ENCODE measurements around the gene VASH1.

The VASH1 gene

GRCh38 chr14:76772300-76773187 is 11.3 kb downstream of the VASH1 start:
- DNase-seq (ENCODE audit: low read depth in 2 of 2): no peak

DNA sequence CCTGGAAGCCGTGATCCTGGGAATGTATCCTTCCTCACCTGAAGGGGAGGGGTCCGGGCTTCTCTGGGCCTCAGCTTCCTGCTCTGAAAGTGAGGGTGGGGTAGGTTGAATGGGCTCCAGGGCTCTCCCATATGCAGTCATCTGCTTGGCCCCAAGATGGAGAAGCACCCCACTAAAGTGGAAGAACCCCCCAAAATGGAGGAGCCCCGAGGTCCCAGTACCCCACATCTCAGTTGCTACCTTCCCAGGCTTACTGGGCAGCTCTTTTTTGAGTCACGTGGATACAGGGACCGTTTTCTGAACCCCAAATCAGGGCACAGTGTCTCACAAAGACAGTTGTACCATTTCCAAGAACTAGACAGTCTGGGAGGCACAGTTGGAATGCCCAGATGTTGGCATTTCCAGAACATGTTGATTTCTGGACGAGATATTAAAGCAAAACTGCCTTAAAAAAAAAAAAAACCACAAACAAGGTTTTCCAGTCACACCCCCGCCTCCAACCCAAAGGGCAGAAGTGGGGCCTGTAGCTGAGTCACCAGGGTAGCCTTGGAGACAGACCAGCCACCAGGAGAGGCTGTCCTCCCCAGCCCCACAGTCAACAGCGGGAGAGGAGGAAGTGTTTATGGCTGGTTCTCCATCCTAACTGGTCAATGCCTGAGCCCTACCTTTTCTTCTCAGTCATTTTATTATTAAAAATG is 12.1 kb downstream of the VASH1 start:
- no peak for DNase-seq (ENCODE audit: low read depth in 2 of 2)

- DNase-seq (ENCODE audit: low read depth in 2 of 2): no peak
These were observed 12.9 kb downstream of the VASH1 start for GRCh38 chr14:76773956-76774820.

GRCh38 chr14:76774821-76775694 is 13.8 kb downstream of the VASH1 start:
- no peak for DNase-seq (ENCODE audit: low read depth in 2 of 2)

DNA sequence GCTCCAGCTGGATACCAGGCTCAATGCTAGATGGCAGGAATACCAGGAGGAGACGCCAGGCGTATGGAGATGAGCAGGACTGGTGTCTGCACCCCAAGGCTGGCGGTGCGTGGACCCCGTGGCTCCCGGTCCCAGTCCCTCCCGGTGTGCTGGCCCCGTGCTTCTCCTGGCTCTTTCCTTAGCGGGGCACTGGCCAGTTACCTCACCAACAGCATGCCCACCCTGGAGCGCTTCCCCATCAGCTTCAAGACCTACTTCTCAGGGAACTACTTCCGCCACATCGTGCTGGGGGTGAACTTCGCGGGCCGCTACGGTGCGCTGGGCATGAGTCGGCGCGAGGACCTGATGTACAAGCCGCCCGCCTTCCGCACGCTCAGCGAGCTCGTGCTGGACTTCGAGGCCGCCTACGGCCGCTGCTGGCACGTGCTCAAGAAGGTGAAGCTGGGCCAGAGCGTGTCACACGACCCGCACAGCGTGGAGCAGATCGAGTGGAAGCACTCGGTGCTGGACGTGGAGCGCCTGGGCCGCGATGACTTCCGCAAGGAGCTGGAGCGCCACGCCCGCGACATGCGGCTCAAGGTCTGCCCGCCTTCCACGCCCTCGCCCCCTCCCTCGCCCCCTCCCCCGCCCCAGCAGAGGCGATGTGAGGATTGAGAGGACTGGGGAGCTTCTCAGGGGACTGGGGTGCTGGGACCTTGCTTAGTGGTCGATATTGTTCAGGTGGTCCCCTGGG is 14.6 kb downstream of the VASH1 start:
- no peak for DNase-seq (ENCODE audit: low read depth in 2 of 2)

DNA sequence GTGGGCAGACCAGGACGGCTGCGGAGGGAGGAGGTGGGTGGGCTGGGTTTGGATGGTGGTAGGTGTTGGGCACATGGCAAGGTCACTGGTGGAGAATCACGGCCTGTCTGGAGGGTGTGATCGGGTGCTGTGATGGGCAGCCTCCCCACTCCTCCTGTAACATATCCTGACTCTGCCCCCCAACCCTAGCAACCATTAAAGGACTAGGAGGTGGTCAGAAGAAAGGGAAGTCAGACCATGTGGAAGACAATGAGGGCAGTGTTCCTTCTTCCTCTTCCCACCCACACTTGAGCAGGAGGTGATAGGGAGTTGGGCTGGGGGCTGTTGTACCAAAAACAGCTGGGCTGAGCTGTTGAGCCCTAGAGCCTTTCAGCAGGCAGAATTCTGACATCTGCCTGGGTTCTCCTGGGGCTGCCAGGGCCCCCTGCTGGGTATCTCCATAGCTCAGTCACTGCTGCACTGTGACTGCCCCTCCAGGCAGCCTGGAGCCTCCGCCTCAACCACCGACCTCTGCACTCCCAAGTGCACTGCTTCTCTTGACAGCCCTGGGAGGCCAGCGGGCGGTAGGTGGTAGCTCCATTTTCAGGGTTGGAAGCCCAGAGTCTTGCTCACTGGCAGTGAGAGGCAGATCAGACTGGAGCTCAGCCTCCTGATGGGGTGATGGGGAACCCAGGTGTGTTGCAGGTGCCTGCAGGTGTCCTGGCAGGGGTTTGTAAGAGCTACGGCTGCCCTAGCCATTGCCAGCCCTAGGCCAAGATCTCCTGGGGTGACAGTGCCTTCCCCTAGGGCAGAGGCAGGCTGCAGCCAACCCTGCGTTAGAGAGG is 15.4 kb downstream of the VASH1 start:
- DNase-seq (ENCODE audit: low read depth in 2 of 2): no peak

GRCh38 chr14:76777721-76778120 is 16.5 kb downstream of the VASH1 start:
- no peak for DNase-seq (ENCODE audit: low read depth in 2 of 2)

GRCh38 chr14:76778546-76779215 is 17.4 kb downstream of the VASH1 start:
- no peak for DNase-seq (ENCODE audit: low read depth in 2 of 2)

DNA sequence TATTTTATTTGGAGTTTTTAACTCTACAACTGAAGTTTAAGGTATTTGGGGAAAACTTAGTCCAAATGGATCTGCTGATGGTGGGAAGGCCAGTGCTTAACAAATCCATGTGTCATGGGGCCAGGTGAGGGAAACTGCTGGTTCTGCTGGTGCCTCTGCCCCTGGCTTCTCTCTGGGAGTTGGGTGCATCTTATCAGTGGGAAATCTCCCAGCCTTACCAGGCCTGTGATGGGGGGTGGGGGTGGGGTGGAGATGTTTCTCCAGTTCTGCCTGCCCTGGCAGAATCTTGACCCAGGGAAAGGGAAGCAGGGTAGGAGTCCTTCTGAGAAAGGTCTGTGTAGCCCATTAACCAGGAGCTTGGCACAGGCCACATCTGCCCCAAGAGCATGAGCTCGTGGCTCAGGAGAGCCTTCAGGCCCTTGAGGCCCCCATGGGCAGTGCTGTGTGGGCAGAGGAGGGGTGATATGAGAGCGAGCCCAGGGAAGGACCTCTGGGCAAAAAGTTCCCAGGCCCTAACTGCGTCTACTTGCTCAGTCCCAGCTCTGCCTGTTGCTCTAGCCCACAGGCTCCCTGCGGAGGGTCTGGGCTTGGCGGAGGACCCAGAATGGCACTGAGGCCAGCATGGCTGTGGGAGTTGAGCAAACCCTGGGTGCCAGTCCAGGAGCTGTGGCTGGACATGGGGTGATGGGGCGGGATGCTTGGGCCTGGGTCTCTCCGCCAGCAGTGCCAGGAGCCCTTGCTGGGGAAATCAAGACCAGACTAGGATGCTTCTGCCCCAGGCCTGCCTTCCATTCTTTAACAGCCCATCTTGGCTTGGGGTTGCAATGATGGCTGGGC is 18.2 kb downstream of the VASH1 start:
- no peak for DNase-seq (ENCODE audit: low read depth in 2 of 2)

- DNase-seq (ENCODE audit: low read depth in 2 of 2): no peak
These were observed 18.7 kb downstream of the VASH1 start for GRCh38 chr14:76780058-76780345.

DNA sequence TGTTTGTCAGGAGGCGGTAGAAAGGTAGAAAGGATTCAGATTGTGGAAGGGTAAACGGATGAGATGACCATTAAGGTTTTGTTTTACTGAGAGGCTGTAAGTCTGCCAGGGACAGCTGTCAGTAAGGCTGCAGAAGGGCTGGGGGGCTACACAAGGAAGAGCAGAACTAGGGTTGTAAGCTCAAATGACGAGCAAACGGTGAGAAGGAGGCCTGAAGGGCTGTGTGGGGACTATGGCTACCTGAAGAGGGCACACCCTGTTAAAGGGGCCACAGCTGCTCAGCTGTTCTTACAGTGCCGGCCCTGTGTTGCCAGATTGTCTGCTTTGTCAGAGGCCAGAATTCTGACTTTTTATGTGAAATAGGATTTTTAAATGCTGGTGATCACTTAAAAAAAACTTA is 19.1 kb downstream of the VASH1 start:
- no peak for DNase-seq (ENCODE audit: low read depth in 2 of 2)

- no peak for DNase-seq (ENCODE audit: low read depth in 2 of 2)
These were observed 19.8 kb downstream of the VASH1 start for GRCh38 chr14:76780875-76781647.

DNA sequence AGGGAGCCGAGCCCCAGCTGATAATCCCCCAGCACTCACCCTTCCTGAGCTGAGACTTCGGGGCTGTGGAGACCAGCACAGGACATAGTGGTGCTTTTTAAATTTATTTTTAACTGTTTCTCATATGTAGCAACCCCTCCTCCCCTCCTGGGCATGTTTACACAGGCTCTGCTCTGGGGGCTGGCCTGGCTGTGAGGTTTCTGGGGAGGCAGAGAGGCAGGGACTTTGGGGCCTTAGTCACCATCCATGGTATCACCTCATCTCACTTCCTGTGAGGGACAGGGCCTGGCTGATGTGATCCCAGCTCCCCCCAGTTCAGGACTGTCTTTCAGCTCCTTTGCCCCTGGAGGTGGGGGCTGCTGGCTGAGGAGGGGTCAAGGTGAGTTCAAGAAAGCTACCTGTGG is 20.4 kb downstream of the VASH1 start:
- DNase-seq (ENCODE audit: low read depth in 2 of 2): no peak

- no peak for DNase-seq (ENCODE audit: low read depth in 2 of 2)
These were observed 21.0 kb downstream of the VASH1 start for GRCh38 chr14:76782115-76782884.

GRCh38 chr14:76782885-76783566 is 21.8 kb downstream of the VASH1 start:
- no peak for DNase-seq (ENCODE audit: low read depth in 2 of 2)

- DNase-seq (ENCODE audit: low read depth in 2 of 2): no peak
These were observed 23.1 kb downstream of the VASH1 start for GRCh38 chr14:76784266-76784874.

Data from stimulated activated CD4-positive, alpha-beta T cell treated with anti-CD3 and anti-CD28 coated beads, Interleukin-1b, Interleukin-23, amount 100 ng/mL, for 4 hours (primary cell).